Measurements from ENCODE around the gene CRADD.

- no peak for TF ChIP-seq BCL11A (IDR thresholded peaks at IDR 0.05; ENCODE audit: low read depth, low read length)
- no peak for TF ChIP-seq POLR2AphosphoS5 (IDR thresholded peaks at IDR 0.05; ENCODE audit: low read length)
- TF ChIP-seq POLR2A (IDR thresholded peaks at IDR 0.05; ENCODE audit: low read depth, low read length), result no peak
- no peak for TF ChIP-seq SMARCA5 (IDR thresholded peaks at IDR 0.05)
- TF ChIP-seq CTCF (IDR thresholded peaks at IDR 0.05 in 2 of 3, conservative IDR thresholded peaks at IDR 0.05 in 1 of 3; ENCODE audit: control insufficient read depth in 2 of 3, extremely low read depth in 1 of 3, insufficient read depth in 1 of 3, low read depth in 3 of 3, low read length in 3 of 3), result no peak
- TF ChIP-seq GATAD2B (conservative IDR thresholded peaks at IDR 0.05; ENCODE audit: low read depth), result no peak
- TF ChIP-seq SIN3A (IDR thresholded peaks at IDR 0.05; ENCODE audit: low read depth, low read length), result no peak
These were observed 147.6 kb downstream of the CRADD start for GRCh38 chr12:93824514-93825500.

Data from GM12878 (cell line).